Urothelium cell line (cell line): ENCODE results near the gene RFTN1.
A peak's percentile ranks its signal among the peaks of the same experiment; 100 is the strongest.

Experiments used
- DNase-seq: peaks from one replicate; pipeline ENCODE4 v3.0.0; 2011; ENCODE audit warnings: low spot score, mixed read lengths
- FAIRE-seq: peaks from 2 replicates; lab custom pipeline; 2011; peaks lifted over from hg19 to GRCh38; lab: Jason Lieb, UNC

The RFTN1 gene

DNA sequence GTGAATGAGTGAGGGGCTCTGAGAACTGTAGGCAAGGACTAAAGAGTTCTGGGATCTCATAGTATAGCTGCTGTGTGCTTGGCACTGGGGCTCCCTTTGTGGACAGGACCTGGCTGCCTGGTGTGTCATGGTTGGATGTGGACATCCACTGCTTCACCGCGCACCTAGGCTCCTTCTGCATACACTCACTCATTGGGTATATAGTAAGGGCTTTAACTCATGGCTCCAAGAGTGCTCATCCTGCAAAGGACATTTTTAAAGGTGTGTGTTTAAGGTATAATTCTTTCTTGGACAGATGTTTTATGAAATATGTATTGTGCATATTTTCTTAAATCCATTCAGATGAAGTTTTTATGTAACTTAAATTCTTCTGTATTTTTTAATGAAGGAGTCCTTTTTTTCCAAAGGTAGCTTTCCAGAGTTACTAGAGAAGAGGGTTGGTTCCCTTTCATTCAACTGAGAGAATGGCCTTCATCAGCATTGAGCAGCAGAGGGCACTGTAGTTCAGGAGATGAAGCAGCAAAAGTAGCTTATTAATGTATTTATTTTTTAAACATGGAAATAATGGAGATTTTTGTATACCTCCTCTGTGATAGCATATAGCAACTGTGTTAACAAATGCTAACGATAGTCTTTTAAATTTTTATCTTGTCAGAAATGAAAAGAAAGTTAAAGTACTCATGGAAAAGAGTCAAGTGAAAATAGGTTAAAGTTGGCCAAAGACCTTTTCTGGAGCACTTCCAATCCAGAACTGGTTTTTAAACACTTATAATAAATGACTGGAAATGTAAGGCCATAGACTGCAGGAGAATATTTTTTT is 223.3 kb downstream of the RFTN1 start:
- DNase-seq (peak; percentile 40), FAIRE-seq (no peak)

- DNase-seq (no peak), FAIRE-seq (no peak)
Observed at GRCh38 chr3:16289144-16289889, 224.2 kb downstream of the RFTN1 start.

DNA sequence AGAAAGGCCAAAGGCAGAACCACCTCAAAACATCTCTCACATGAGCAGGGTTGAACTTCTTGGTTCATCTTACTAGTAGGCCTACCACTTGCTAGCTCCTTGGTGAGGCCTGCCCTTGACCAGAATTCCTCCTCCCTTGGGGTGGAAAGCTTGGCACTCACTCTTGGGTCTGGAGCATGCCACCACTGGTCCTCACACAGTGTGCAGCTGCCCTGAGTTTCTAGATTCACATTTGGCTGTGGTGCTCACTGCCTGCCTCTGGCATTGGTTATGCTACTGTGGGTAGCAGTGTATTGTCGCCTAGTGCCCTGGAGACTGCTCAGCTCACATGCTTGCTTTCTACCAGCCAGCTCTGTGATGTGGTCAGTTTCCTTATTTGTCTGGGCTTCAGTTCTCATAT is 224.8 kb downstream of the RFTN1 start:
- DNase-seq, result no peak
- FAIRE-seq, result no peak

DNA sequence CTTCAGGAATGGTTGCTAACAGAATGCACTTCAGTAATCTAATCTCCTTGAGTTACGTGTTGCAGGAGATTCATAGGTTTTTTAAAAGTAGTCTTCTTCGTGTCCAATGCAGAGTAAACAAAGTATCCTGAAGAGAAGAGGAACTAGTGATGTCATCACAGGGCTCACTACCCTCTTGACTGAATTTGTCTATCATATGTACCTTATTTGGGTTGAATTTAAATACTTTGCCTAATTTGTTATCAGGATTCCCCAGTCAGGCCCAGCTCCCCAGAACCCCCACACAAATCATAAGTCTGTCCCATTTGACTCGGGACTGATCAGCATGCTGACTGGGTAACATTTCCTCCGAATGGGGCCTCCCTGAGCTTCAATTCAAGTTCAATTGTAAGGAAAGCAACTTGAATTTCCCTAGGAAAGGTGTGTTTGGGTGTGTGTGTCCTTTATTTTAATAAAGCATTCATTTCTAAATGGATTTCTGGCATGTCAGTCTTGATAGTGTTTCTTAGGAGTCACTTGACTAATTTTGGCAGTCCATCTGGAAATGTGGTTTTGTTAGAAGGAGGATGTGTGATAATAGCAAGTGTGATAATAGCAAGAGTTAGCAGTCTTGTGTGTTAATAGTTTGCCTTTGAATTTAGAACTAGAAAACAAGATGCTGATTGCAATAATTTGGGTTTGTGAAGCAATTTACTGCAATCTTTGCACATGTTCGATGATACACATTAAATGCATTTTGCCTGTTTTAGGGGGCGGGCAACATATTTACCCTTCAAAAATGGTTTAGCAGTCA is 226.6 kb downstream of the RFTN1 start:
- FAIRE-seq, result no peak
- DNase-seq, result no peak

DNA sequence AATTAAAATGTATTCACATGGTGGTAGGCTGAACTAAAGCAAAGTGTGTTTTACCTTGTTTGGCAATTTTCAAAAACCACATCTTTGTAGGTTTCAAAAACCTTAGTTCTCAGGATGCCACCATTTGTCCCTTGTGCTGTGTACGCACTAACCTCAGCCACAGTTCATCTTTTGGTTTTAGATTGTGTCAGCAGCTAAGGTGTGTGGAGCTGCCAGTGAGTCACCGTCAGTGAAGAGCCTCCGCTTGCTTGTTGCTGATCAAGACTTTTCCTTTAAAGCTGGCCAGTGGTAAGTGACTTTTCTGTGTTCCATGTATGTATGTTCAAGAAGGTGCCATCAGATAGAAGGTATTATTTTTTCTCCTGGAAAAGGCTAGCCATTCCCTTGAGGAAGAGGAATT is 227.3 kb downstream of the RFTN1 start:
- FAIRE-seq (no peak), DNase-seq (no peak)

- no peak for DNase-seq
- FAIRE-seq, result no peak
Observed at GRCh38 chr3:16284633-16285032, 228.9 kb downstream of the RFTN1 start.

GRCh38 chr3:16280671-16281070 is 232.8 kb downstream of the RFTN1 start:
- DNase-seq, result no peak
- no peak for FAIRE-seq

GRCh38 chr3:16279010-16279801 is 234.3 kb downstream of the RFTN1 start:
- FAIRE-seq (no peak), DNase-seq (no peak)

DNA sequence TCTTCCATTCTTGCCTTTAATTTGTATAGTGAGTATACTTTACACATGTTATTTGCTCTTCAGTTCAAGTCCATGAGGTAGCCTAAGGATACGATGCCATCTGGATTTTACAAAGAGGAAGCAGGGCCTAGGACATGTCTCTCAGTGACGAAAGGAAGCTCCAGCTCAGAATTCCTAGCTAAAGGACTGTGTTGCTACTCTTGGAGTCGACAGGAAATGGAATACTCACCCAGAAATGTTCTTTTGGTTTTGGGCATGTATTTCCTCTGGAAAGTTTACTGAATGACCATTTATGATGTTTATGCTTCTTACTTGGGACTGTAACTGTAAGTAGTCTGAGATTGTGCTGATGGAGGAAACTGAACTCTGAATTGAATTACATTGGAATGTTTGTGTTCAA is 236.0 kb downstream of the RFTN1 start:
- DNase-seq, result no peak
- no peak for FAIRE-seq

DNA sequence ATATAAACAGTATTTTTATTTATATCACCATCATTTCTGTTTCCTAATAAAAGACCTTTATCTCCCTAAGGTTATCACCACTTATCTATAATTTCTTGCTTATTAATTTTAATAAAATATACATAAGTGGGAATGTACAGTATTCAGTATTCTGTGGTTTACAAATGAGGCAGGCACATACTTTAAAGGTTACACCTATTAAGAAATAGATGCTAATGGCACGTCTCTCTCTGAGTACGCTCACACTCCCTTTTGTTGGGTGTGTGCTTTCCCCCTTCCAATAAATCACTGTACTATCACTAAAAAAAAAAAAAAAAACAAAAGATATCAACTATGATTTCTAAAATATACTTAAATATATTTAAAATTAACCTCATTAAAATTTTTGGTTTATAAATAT is 239.6 kb downstream of the RFTN1 start:
- DNase-seq (no peak), FAIRE-seq (no peak)

DNA sequence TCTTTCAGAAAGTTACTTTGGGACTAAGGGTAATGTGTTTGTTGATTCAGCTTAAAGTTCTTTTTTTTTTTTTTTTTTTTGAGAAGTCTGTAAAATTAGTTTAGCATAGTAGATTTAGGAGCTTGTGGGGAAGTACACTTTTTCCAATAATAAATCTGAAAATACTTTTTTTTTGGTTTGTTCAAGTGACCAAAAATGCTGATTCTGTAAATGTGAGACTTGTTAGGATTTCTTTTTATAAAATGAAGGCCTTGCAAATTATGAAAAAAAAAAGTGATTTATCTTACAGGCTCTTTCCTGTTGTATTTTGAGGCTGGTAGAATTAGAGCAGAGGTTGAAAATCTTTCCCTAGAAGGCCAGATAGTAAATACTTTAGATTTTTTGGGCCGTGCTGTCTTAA is 240.9 kb downstream of the RFTN1 start:
- DNase-seq, result no peak
- FAIRE-seq, result no peak

GRCh38 chr3:16270855-16271254 is 242.6 kb downstream of the RFTN1 start:
- DNase-seq (no peak), FAIRE-seq (no peak)

GRCh38 chr3:16266714-16267113 is 246.8 kb downstream of the RFTN1 start:
- FAIRE-seq (no peak), DNase-seq (no peak)
